Measurements from ENCODE around the gene C11orf91.

DNA sequence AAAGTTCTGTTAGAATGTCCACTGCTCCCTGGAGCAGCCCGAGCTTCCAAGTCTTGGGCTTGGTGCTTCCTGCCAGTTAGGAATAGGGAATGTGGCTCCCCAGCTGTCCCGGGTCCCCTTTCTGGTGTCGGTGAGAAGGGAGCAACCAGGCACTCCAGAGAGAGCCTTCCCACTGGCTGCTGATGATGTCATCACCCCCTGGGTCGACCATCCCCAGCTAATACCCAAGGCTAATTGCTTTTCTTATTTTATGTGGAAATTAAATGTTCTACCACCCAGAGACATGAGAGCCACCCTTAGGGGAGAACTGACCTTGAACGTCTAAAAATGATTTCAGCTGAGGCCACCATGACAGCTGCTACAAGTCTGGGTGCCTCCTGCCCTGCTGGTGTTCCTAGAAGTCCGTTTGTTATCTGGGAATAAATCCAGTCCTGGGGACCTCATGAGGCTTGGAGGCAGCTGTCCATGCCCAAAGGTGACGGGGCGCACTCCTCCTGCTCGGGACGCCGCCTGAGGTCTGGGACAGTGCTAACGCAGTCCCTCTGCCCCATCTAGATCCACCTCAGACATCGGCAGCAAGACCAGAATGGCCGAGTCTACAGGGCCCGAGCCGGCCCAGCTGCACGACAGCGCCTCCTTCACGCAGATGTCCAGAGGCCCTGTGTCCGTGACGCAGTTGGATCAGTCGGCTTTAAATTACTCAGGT, 42.3 kb downstream of the C11orf91 start:
- TF ChIP-seq, protein P1, sequence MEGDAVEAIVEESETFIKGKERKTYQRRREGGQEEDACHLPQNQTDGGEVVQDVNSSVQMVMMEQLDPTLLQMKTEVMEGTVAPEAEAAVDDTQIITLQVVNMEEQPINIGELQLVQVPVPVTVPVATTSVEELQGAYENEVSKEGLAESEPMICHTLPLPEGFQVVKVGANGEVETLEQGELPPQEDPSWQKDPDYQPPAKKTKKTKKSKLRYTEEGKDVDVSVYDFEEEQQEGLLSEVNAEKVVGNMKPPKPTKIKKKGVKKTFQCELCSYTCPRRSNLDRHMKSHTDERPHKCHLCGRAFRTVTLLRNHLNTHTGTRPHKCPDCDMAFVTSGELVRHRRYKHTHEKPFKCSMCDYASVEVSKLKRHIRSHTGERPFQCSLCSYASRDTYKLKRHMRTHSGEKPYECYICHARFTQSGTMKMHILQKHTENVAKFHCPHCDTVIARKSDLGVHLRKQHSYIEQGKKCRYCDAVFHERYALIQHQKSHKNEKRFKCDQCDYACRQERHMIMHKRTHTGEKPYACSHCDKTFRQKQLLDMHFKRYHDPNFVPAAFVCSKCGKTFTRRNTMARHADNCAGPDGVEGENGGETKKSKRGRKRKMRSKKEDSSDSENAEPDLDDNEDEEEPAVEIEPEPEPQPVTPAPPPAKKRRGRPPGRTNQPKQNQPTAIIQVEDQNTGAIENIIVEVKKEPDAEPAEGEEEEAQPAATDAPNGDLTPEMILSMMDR (conservative IDR thresholded peaks at IDR 0.05; ENCODE audit: low read depth, low read length), result no peak
- TF ChIP-seq EZH2 (IDR thresholded peaks at IDR 0.05; ENCODE audit: borderline replicate concordance, low read depth, low read length, poor library complexity, severe bottlenecking), result no peak
